ENCODE measurements around the gene GET3. TPM values are rescaled to one million over a fixed set of nuclear protein-coding genes. Genes with fewer than 3 reads are reported as not detected.

GET3 gene
- total RNA-seq, 1 donor from 2014 or later: 66.0 TPM

DNA sequence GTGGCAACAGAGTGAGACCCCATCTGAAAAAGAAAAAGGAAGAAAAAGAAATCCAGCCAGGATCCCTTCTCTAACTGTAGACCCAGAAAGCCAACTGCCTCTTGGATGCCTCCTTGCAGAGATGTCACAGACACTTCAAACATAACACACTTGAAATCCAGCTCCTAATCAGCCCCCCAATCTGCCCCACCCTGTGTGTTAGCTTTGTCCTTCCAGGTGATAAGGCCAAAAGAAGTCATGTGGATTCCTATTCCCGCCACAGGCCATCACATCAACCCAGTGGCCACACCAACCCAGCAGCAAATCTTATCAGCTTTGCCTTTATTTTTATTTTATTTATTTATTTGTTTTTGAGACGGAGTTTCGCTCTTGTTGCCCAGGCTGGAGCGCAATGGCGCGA is 22.4 kb downstream of the GET3 start:
- Mint-ChIP-seq H3K4me3 (ENCODE audit: low read depth) (no peak overlapping the region), H3K4me1 (ENCODE audit: low read depth) (peaks cover 5% of the 10 kb centered on the region), H3K36me3 (ENCODE audit: insufficient read depth) (peaks cover 7% of the 10 kb centered on the region), H3K27me3 (no peaks in the 10 kb centered on the region), H3K9me3 (ENCODE audit: low read depth) (no peaks in the 10 kb centered on the region), H3K27ac (no peak overlapping the region)
- TF ChIP-seq, protein P1, sequence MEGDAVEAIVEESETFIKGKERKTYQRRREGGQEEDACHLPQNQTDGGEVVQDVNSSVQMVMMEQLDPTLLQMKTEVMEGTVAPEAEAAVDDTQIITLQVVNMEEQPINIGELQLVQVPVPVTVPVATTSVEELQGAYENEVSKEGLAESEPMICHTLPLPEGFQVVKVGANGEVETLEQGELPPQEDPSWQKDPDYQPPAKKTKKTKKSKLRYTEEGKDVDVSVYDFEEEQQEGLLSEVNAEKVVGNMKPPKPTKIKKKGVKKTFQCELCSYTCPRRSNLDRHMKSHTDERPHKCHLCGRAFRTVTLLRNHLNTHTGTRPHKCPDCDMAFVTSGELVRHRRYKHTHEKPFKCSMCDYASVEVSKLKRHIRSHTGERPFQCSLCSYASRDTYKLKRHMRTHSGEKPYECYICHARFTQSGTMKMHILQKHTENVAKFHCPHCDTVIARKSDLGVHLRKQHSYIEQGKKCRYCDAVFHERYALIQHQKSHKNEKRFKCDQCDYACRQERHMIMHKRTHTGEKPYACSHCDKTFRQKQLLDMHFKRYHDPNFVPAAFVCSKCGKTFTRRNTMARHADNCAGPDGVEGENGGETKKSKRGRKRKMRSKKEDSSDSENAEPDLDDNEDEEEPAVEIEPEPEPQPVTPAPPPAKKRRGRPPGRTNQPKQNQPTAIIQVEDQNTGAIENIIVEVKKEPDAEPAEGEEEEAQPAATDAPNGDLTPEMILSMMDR (IDR thresholded peaks at IDR 0.05; ENCODE audit: unreplicated experiment): no peak
- DNase-seq (ENCODE audit: low spot score, unreplicated experiment): no peak

DNA sequence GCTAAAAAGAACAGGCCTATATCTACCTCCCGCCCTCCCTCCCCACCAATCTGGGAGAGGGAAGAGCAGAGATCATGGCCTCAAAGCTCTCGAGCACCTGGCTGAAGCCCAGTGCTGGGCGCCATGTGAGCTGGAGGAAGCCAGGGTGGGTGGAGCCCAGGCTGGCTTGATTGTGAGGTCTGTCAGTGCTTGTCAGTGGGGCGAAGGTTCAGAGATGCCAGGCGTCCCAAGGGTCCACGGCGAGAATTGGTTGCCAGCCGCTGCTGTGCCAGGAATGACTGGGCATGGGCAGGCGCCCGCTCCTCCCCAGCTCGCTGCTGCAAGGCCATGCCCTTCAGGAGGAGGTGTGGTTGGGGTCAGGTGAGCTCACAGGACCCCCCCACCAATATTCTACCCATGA is 25.8 kb downstream of the GET3 start:
- Mint-ChIP-seq H3K9me3 (ENCODE audit: low read depth) (no peaks in the 10 kb centered on the region), H3K27me3 (no peaks in the 10 kb centered on the region), H3K4me1 (ENCODE audit: low read depth) (no peaks in the 10 kb centered on the region), H3K27ac (no peak overlapping the region), H3K4me3 (ENCODE audit: low read depth) (no peak overlapping the region), H3K36me3 (ENCODE audit: insufficient read depth) (peaks cover 20% of the 10 kb centered on the region)
- TF ChIP-seq, protein P1 (IDR thresholded peaks at IDR 0.05; ENCODE audit: unreplicated experiment): no peak
- DNase-seq (ENCODE audit: low spot score, unreplicated experiment): no peak

DNA sequence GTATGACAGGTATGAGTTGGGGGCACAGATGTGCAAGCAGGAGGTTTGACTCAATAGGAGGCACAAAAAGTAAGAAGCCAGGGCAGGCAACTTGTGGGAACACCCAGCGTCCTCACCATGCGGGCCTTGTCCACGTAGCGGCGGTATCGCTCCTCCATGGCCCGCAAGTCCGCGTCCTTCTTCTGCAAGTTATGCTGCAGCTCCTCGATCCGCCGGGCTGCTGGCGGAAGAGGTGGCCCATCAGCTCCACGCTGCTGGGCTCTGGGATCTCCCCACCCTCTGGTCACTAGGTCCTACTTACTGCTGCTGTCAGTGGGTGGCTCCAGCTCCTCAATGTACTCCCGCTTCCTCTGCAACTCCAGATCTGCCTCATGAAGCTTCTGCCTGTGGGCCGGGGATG is 27.4 kb downstream of the GET3 start:
- H3K36me3 Mint-ChIP-seq (ENCODE audit: insufficient read depth): peaks cover 21% of the 10 kb centered on the region
- no peaks in the 10 kb centered on the region for H3K27me3 Mint-ChIP-seq
- H3K4me3 Mint-ChIP-seq (ENCODE audit: low read depth): no peak overlapping the region
- no peak overlapping the region for H3K27ac Mint-ChIP-seq
- H3K4me1 Mint-ChIP-seq (ENCODE audit: low read depth): peaks cover 2% of the 10 kb centered on the region
- DNase-seq (ENCODE audit: low spot score, unreplicated experiment): no peak
- no peaks in the 10 kb centered on the region for H3K9me3 Mint-ChIP-seq (ENCODE audit: low read depth)
- TF ChIP-seq, protein P1 (IDR thresholded peaks at IDR 0.05; ENCODE audit: unreplicated experiment): no peak

DNA sequence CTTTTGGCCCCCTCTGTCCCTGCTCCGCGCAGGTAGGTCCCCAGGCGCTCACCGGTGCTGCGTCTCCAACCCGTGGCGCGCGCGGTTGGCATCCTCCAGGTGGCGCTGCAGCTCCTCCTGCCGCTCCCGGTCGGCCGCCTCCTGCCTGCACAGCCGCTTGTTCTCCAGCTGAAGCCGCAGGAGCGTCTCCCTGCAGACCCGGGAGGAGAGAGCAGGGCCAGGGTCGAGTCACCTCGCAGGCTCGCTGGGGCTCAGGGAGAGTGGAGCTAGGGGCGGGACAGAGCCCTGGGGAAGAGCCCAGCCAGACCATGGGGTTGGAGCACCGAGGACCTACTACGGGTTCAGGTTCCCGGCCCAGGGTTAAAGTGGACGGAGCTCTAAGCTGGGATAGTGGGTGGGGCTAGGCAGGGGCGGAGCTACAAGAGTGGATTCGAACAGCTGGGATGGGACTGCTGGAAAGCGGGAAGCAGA is 28.8 kb downstream of the GET3 start:
- TF ChIP-seq, protein P1 (IDR thresholded peaks at IDR 0.05; ENCODE audit: unreplicated experiment): peak; percentile 72
- peak; percentile 70 for DNase-seq (ENCODE audit: low spot score, unreplicated experiment)
- Mint-ChIP-seq H3K9me3 (ENCODE audit: low read depth) (no peaks in the 10 kb centered on the region), H3K27me3 (no peaks in the 10 kb centered on the region), H3K4me3 (ENCODE audit: low read depth) (peak overlapping the region; percentile 55), H3K27ac (no peak overlapping the region), H3K4me1 (ENCODE audit: low read depth) (peaks cover 2% of the 10 kb centered on the region), H3K36me3 (ENCODE audit: insufficient read depth) (peaks cover 18% of the 10 kb centered on the region)

DNA sequence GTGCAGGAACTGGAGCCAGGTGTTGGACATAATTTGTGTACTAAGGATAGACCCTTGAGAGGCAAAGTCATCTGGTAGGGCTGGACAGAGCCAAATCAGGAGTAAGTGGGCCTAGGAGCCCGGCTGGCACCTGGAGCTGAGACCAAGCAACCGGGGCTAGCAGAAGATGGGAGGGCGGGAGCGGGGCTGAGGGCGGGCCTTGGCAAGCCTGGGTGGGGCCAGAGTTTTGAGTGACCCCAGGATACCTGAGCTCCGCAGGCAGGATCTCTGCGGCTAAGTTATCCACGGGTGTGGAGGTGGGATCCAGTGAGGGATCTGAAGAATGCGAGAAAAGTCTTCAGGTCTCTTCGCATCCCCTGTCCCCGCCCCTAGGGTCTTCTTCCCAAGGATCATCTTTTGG is 29.9 kb downstream of the GET3 start:
- Mint-ChIP-seq H3K4me3 (ENCODE audit: low read depth) (no peak overlapping the region), H3K27me3 (no peaks in the 10 kb centered on the region), H3K36me3 (ENCODE audit: insufficient read depth) (peaks cover 18% of the 10 kb centered on the region), H3K9me3 (ENCODE audit: low read depth) (no peaks in the 10 kb centered on the region), H3K4me1 (ENCODE audit: low read depth) (peaks cover 2% of the 10 kb centered on the region), H3K27ac (no peak overlapping the region)
- DNase-seq (ENCODE audit: low spot score, unreplicated experiment): no peak
- TF ChIP-seq, protein P1 (IDR thresholded peaks at IDR 0.05; ENCODE audit: unreplicated experiment): no peak
